ENCODE data around the gene NLRP10. TPM values are rescaled to one million over a fixed set of nuclear protein-coding genes. Genes with fewer than 3 reads are reported as not detected.
A peak's percentile ranks its signal among the peaks of the same experiment; 100 is the strongest.

NLRP10 gene
- total RNA-seq (2022) = 0.14 and 0.20 TPM in 2 replicates
- Bru-seq, nascent RNA = percentile 8 among the genes with signal in this experiment
- BruChase-seq, experiment 1, labeled RNA remaining after a 2-hour chase = percentile 21 among the genes with signal in this experiment
- percentile 24 among the genes with signal in this experiment for BruChase-seq, experiment 2, labeled RNA remaining after a 6-hour chase
- long read RNA-seq = 0 reads

- H3K9me3 Mint-ChIP-seq (ENCODE audit: unreplicated experiment) = peaks cover 9% of the 10 kb centered on the region
- CTCF ChIA-PET = no interaction called here
- no peak for DNase-seq
- H3K4me3 ChIP-seq (ENCODE audit: low read depth, low read length) = no peak within 1 kb of the TSS
- H3K36me3 Mint-ChIP-seq (ENCODE audit: insufficient read depth, unreplicated experiment) = no peaks in the 10 kb centered on the region
- peaks cover 24% of the 10 kb centered on the region for H3K4me1 ChIP-seq
- TF ChIP-seq CTCF (IDR thresholded peaks at IDR 0.05; ENCODE audit: insufficient read depth in 1 of 2, low read depth in 1 of 2, low read length in 1 of 2, severe bottlenecking in 1 of 2, unreplicated experiment in 1 of 2) = no peak
- no peaks in the 10 kb centered on the region for H3K9me3 ChIP-seq
- peaks cover 22% of the 10 kb centered on the region for H3K4me1 Mint-ChIP-seq (ENCODE audit: low read depth, unreplicated experiment)
- no peak within 1 kb of the TSS for H3K27ac Mint-ChIP-seq (ENCODE audit: unreplicated experiment)
- BruUV-seq (replicated peaks) = no TSS peak
- H3K27me3 Mint-ChIP-seq (ENCODE audit: insufficient read depth, unreplicated experiment) = no peaks in the 10 kb centered on the region
- H3K27me3 ChIP-seq (replicated peaks; ENCODE audit: control insufficient read depth, insufficient read depth, low read length) = no peaks in the 10 kb centered on the region
- POLR2A ChIA-PET = no interaction called here
- H3K4me3 Mint-ChIP-seq (ENCODE audit: unreplicated experiment) = no peak within 1 kb of the TSS
- intact Hi-C loops (cut with micrococcal nuclease; ENCODE audit: unreplicated experiment) = no loop called here
- H3K36me3 ChIP-seq (ENCODE audit: control insufficient read depth, insufficient read depth, low read length) = no peaks in the 10 kb centered on the region
Observed at GRCh38 chr11:7965386-7965785, at the start of gene NLRP10. NLRP10 (minus strand) TSS chr11:7965447; CDS start chr11:7963495, 1,952 bp downstream.

- BruUV-seq (replicated peaks) = no TSS peak
Observed at GRCh38 chr11:8013833-8014232, 48.6 kb upstream of the NLRP10 start.

GRCh38 chr11:8011981-8012444 lies 46.8 kb upstream of the NLRP10 start:
- ChIA-PET CTCF (interaction anchor here (7.4 kb wide), 1 partner anchor 88 kb away, joined by 213 read pairs; no protein-coding TSS in a partner anchor), POLR2A (no interaction called here)
- Histone ChIP-seq H3K4me1 (no peaks in the 10 kb centered on the region), H3K4me3 (ENCODE audit: low read depth, low read length) (no peak overlapping the region), H3K9me3 (no peaks in the 10 kb centered on the region), H3K27me3 (replicated peaks; ENCODE audit: control insufficient read depth, insufficient read depth, low read length) (no peaks in the 10 kb centered on the region), H3K36me3 (ENCODE audit: control insufficient read depth, insufficient read depth, low read length) (no peaks in the 10 kb centered on the region)
- no peak overlapping the region for H3K4me3 Mint-ChIP-seq (ENCODE audit: unreplicated experiment)
- no peaks in the 10 kb centered on the region for H3K4me1 Mint-ChIP-seq (ENCODE audit: low read depth, unreplicated experiment)
- peaks cover 7% of the 10 kb centered on the region for H3K36me3 Mint-ChIP-seq (ENCODE audit: insufficient read depth, unreplicated experiment)
- no TSS peak for BruUV-seq (replicated peaks)
- H3K9me3 Mint-ChIP-seq (ENCODE audit: unreplicated experiment) = no peaks in the 10 kb centered on the region
- H3K27me3 Mint-ChIP-seq (ENCODE audit: insufficient read depth, unreplicated experiment) = peaks cover 13% of the 10 kb centered on the region
- intact Hi-C loops (cut with micrococcal nuclease; ENCODE audit: unreplicated experiment) = no loop called here
- TF ChIP-seq CTCF (IDR thresholded peaks at IDR 0.05; ENCODE audit: insufficient read depth in 1 of 2, low read depth in 1 of 2, low read length in 1 of 2, severe bottlenecking in 1 of 2, unreplicated experiment in 1 of 2) = no peak
- H3K27ac Mint-ChIP-seq (ENCODE audit: unreplicated experiment) = no peak overlapping the region
- DNase-seq = no peak

More at GRCh38 chr11:8013833-8014232, 48.6 kb upstream of the NLRP10 start:
- POLR2A ChIA-PET = no interaction called here
- CTCF ChIA-PET = no interaction called here
- no peaks in the 10 kb centered on the region for H3K36me3 ChIP-seq (ENCODE audit: control insufficient read depth, insufficient read depth, low read length)
- intact Hi-C loops (cut with micrococcal nuclease; ENCODE audit: unreplicated experiment) = no loop called here
- no peak overlapping the region for H3K27ac Mint-ChIP-seq (ENCODE audit: unreplicated experiment)
- TF ChIP-seq CTCF (IDR thresholded peaks at IDR 0.05; ENCODE audit: insufficient read depth in 1 of 2, low read depth in 1 of 2, low read length in 1 of 2, severe bottlenecking in 1 of 2, unreplicated experiment in 1 of 2) = no peak
- no peaks in the 10 kb centered on the region for H3K4me1 Mint-ChIP-seq (ENCODE audit: low read depth, unreplicated experiment)
- H3K4me3 Mint-ChIP-seq (ENCODE audit: unreplicated experiment) = no peak overlapping the region
- peaks cover 13% of the 10 kb centered on the region for H3K27me3 Mint-ChIP-seq (ENCODE audit: insufficient read depth, unreplicated experiment)
- H3K4me1 ChIP-seq = no peaks in the 10 kb centered on the region
- no peaks in the 10 kb centered on the region for H3K9me3 ChIP-seq
- no peak for DNase-seq
- H3K27me3 ChIP-seq (replicated peaks; ENCODE audit: control insufficient read depth, insufficient read depth, low read length) = no peaks in the 10 kb centered on the region
- no peaks in the 10 kb centered on the region for H3K9me3 Mint-ChIP-seq (ENCODE audit: unreplicated experiment)
- peaks cover 7% of the 10 kb centered on the region for H3K36me3 Mint-ChIP-seq (ENCODE audit: insufficient read depth, unreplicated experiment)
- H3K4me3 ChIP-seq (ENCODE audit: low read depth, low read length) = no peak overlapping the region

Measured in Caco-2 (cell line).